ENCODE results near the gene AFF3. TPM values are rescaled to one million over a fixed set of nuclear protein-coding genes. Genes with fewer than 3 reads are reported as not detected.

The AFF3 gene
- total RNA-seq, 2 experiments from 2014 or later, result 3.1 to 3.5 TPM

DNA sequence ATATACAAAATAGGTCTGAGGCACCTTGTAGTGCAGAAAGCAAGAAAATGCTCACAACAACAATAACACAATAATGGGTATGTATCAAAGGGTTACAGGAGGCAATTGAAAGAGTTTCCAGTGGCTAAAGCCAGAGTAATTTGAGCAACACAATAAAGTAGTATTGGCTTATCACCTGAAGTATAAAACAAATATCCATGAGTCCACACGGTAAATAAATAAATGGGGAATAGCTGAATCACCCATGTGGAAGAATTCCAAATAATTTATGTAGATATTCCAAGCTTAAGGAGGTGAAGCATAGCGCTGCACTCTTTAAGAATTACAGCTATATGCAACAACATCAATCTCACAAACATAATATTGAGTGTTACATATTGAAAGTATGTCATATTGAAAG is 110.8 kb downstream of the AFF3 start:
- no peaks in the 10 kb centered on the region for H3K27me3 Mint-ChIP-seq
- H3K4me3 Mint-ChIP-seq, result no peak overlapping the region
- TF ChIP-seq, protein P1, sequence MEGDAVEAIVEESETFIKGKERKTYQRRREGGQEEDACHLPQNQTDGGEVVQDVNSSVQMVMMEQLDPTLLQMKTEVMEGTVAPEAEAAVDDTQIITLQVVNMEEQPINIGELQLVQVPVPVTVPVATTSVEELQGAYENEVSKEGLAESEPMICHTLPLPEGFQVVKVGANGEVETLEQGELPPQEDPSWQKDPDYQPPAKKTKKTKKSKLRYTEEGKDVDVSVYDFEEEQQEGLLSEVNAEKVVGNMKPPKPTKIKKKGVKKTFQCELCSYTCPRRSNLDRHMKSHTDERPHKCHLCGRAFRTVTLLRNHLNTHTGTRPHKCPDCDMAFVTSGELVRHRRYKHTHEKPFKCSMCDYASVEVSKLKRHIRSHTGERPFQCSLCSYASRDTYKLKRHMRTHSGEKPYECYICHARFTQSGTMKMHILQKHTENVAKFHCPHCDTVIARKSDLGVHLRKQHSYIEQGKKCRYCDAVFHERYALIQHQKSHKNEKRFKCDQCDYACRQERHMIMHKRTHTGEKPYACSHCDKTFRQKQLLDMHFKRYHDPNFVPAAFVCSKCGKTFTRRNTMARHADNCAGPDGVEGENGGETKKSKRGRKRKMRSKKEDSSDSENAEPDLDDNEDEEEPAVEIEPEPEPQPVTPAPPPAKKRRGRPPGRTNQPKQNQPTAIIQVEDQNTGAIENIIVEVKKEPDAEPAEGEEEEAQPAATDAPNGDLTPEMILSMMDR (IDR thresholded peaks at IDR 0.05), result no peak
- no peak for ATAC-seq
- H3K36me3 Mint-ChIP-seq (ENCODE audit: low read depth), result no peaks in the 10 kb centered on the region
- DNase-seq, result no peak
- no peak overlapping the region for H3K27ac Mint-ChIP-seq
- ChIA-PET POLR2A (no interaction called here), CTCF (no interaction called here)
- H3K9me3 Mint-ChIP-seq, result no peaks in the 10 kb centered on the region
- no peaks in the 10 kb centered on the region for H3K4me1 Mint-ChIP-seq (ENCODE audit: low read depth)
- intact Hi-C loops (cut with micrococcal nuclease), result no loop called here

GRCh38 chr2:100029460-100029859 is 112.9 kb downstream of the AFF3 start:
- no peaks in the 10 kb centered on the region for H3K27me3 Mint-ChIP-seq
- TF ChIP-seq, protein P1 (IDR thresholded peaks at IDR 0.05), result no peak
- no peaks in the 10 kb centered on the region for H3K4me1 Mint-ChIP-seq (ENCODE audit: low read depth)
- ATAC-seq (no peak), DNase-seq (no peak)
- intact Hi-C loops (cut with micrococcal nuclease), result no loop called here
- no peak overlapping the region for H3K4me3 Mint-ChIP-seq
- H3K36me3 Mint-ChIP-seq (ENCODE audit: low read depth), result no peaks in the 10 kb centered on the region
- no peaks in the 10 kb centered on the region for H3K9me3 Mint-ChIP-seq
- H3K27ac Mint-ChIP-seq, result no peak overlapping the region
- ChIA-PET CTCF (no interaction called here), POLR2A (no interaction called here)

- CTCF ChIA-PET, result interaction anchor here (1.4 kb wide), 1 partner anchor 10 kb away, joined by 3 read pairs; no protein-coding TSS in a partner anchor
- POLR2A ChIA-PET, result no interaction called here
- intact Hi-C loops (cut with micrococcal nuclease), result no loop called here
- H3K9me3 Mint-ChIP-seq, result no peaks in the 10 kb centered on the region
- H3K27me3 Mint-ChIP-seq, result no peaks in the 10 kb centered on the region
- TF ChIP-seq, protein P1 (IDR thresholded peaks at IDR 0.05), result no peak
- DNase-seq (no peak), ATAC-seq (no peak)
- H3K27ac Mint-ChIP-seq, result no peak overlapping the region
- H3K4me3 Mint-ChIP-seq, result no peak overlapping the region
- no peaks in the 10 kb centered on the region for H3K4me1 Mint-ChIP-seq (ENCODE audit: low read depth)
- H3K36me3 Mint-ChIP-seq (ENCODE audit: low read depth), result no peaks in the 10 kb centered on the region
Measured at GRCh38 chr2:100021791-100022340, 120.5 kb downstream of the AFF3 start.

GRCh38 chr2:100019499-100019898 is 122.9 kb downstream of the AFF3 start:
- Mint-ChIP-seq H3K4me1 (ENCODE audit: low read depth) (no peaks in the 10 kb centered on the region), H3K27ac (no peak overlapping the region), H3K36me3 (ENCODE audit: low read depth) (no peaks in the 10 kb centered on the region), H3K27me3 (no peaks in the 10 kb centered on the region), H3K4me3 (no peak overlapping the region), H3K9me3 (no peaks in the 10 kb centered on the region)
- DNase-seq (no peak), ATAC-seq (no peak)
- ChIA-PET POLR2A (no interaction called here), CTCF (no interaction called here)
- TF ChIP-seq, protein P1 (IDR thresholded peaks at IDR 0.05), result no peak
- intact Hi-C loops (cut with micrococcal nuclease), result no loop called here

GRCh38 chr2:100018341-100019193 is 123.8 kb downstream of the AFF3 start:
- H3K27me3 Mint-ChIP-seq, result no peaks in the 10 kb centered on the region
- H3K27ac Mint-ChIP-seq, result no peak overlapping the region
- ATAC-seq (no peak), DNase-seq (no peak)
- ChIA-PET CTCF (no interaction called here), POLR2A (no interaction called here)
- TF ChIP-seq, protein P1 (IDR thresholded peaks at IDR 0.05), result no peak
- intact Hi-C loops (cut with micrococcal nuclease), result no loop called here
- H3K9me3 Mint-ChIP-seq, result no peaks in the 10 kb centered on the region
- no peaks in the 10 kb centered on the region for H3K4me1 Mint-ChIP-seq (ENCODE audit: low read depth)
- H3K36me3 Mint-ChIP-seq (ENCODE audit: low read depth), result no peaks in the 10 kb centered on the region
- no peak overlapping the region for H3K4me3 Mint-ChIP-seq

All from activated CD8-positive, alpha-beta T cell treated with anti-CD3 and anti-CD28 coated beads for 36 hours (primary cell).